Measurements from ENCODE around the gene IL11.
A peak's percentile ranks its signal among the peaks of the same experiment; 100 is the strongest.

IL11 gene

GRCh38 chr19:55384131-55384919 lies 14.1 kb upstream of the IL11 start, which contains the start of gene TMEM238:
TSS of gene TMEM238 (minus strand) at chr19:55384292. CDS start at chr19:55384259, 33 bp downstream.
- H3K9me3 ChIP-seq (ENCODE audit: control insufficient read depth, low read length): no peaks in the 10 kb centered on the region
- H3K27ac ChIP-seq (ENCODE audit: insufficient read depth, low read length, poor library complexity, severe bottlenecking): peak within 1 kb of the TSS; percentile 91
- H3K36me3 ChIP-seq (ENCODE audit: control insufficient read depth, insufficient read depth, low read length): peaks cover 26% of the 10 kb centered on the region
- peak in 2 of 3 donors; percentile 20 to 25 for DNase-seq
- H3K27me3 ChIP-seq (replicated peaks; ENCODE audit: control insufficient read depth, insufficient read depth, low read length, poor library complexity, severe bottlenecking): no peaks in the 10 kb centered on the region
- peaks cover 47% of the 10 kb centered on the region for H3K4me1 ChIP-seq (ENCODE audit: control insufficient read depth, insufficient read depth, low read length, poor library complexity, severe bottlenecking)
- H3K4me3 ChIP-seq (ENCODE audit: insufficient read depth, low read depth, low read length, poor library complexity, severe bottlenecking): peak within 1 kb of the TSS; percentile 79

- H3K4me1 ChIP-seq (ENCODE audit: control insufficient read depth, insufficient read depth, low read length, poor library complexity, severe bottlenecking): peaks cover 43% of the 10 kb centered on the region
- DNase-seq: peak in 2 of 3 donors; percentile 13 to 21
- no peaks in the 10 kb centered on the region for H3K9me3 ChIP-seq (ENCODE audit: control insufficient read depth, low read length)
- peak overlapping the region; percentile 12 for H3K27ac ChIP-seq (ENCODE audit: insufficient read depth, low read length, poor library complexity, severe bottlenecking)
- peak overlapping the region; percentile 27 for H3K4me3 ChIP-seq (ENCODE audit: insufficient read depth, low read depth, low read length, poor library complexity, severe bottlenecking)
- no peaks in the 10 kb centered on the region for H3K27me3 ChIP-seq (replicated peaks; ENCODE audit: control insufficient read depth, insufficient read depth, low read length, poor library complexity, severe bottlenecking)
- H3K36me3 ChIP-seq (ENCODE audit: control insufficient read depth, insufficient read depth, low read length): peaks cover 18% of the 10 kb centered on the region
Measured at GRCh38 chr19:55383279-55384130, 13.2 kb upstream of the IL11 start.

- DNase-seq: no peak
- H3K4me1 ChIP-seq (ENCODE audit: control insufficient read depth, insufficient read depth, low read length, poor library complexity, severe bottlenecking): peaks cover 35% of the 10 kb centered on the region
- H3K4me3 ChIP-seq (ENCODE audit: insufficient read depth, low read depth, low read length, poor library complexity, severe bottlenecking): no peak overlapping the region
- no peaks in the 10 kb centered on the region for H3K9me3 ChIP-seq (ENCODE audit: control insufficient read depth, low read length)
- H3K27ac ChIP-seq (ENCODE audit: insufficient read depth, low read length, poor library complexity, severe bottlenecking): no peak overlapping the region
- no peaks in the 10 kb centered on the region for H3K27me3 ChIP-seq (replicated peaks; ENCODE audit: control insufficient read depth, insufficient read depth, low read length, poor library complexity, severe bottlenecking)
- H3K36me3 ChIP-seq (ENCODE audit: control insufficient read depth, insufficient read depth, low read length): peaks cover 9% of the 10 kb centered on the region
Measured at GRCh38 chr19:55382522-55383054, 12.3 kb upstream of the IL11 start.

GRCh38 chr19:55382013-55382412 lies 11.8 kb upstream of the IL11 start:
- Histone ChIP-seq H3K4me1 (ENCODE audit: control insufficient read depth, insufficient read depth, low read length, poor library complexity, severe bottlenecking) (peaks cover 29% of the 10 kb centered on the region), H3K9me3 (ENCODE audit: control insufficient read depth, low read length) (no peaks in the 10 kb centered on the region)
- no peak for DNase-seq

GRCh38 chr19:55379174-55379573 lies 8.9 kb upstream of the IL11 start:
- peaks cover 13% of the 10 kb centered on the region for H3K27me3 ChIP-seq (replicated peaks; ENCODE audit: control insufficient read depth, insufficient read depth, low read length, poor library complexity, severe bottlenecking)

More at GRCh38 chr19:55382013-55382412, 11.8 kb upstream of the IL11 start:
- H3K27me3 ChIP-seq (replicated peaks; ENCODE audit: control insufficient read depth, insufficient read depth, low read length, poor library complexity, severe bottlenecking): no peaks in the 10 kb centered on the region
- peaks cover 3% of the 10 kb centered on the region for H3K36me3 ChIP-seq (ENCODE audit: control insufficient read depth, insufficient read depth, low read length)
- H3K27ac ChIP-seq (ENCODE audit: insufficient read depth, low read length, poor library complexity, severe bottlenecking): no peak overlapping the region
- H3K4me3 ChIP-seq (ENCODE audit: insufficient read depth, low read depth, low read length, poor library complexity, severe bottlenecking): no peak overlapping the region

GRCh38 chr19:55377356-55378131 lies 7.3 kb upstream of the IL11 start:
- no peak overlapping the region for H3K27ac ChIP-seq (ENCODE audit: insufficient read depth, low read length, poor library complexity, severe bottlenecking)
- no peaks in the 10 kb centered on the region for H3K4me1 ChIP-seq (ENCODE audit: control insufficient read depth, insufficient read depth, low read length, poor library complexity, severe bottlenecking)
- H3K9me3 ChIP-seq (ENCODE audit: control insufficient read depth, low read length): no peaks in the 10 kb centered on the region
- H3K27me3 ChIP-seq (replicated peaks; ENCODE audit: control insufficient read depth, insufficient read depth, low read length, poor library complexity, severe bottlenecking): peaks cover 29% of the 10 kb centered on the region
- no peaks in the 10 kb centered on the region for H3K36me3 ChIP-seq (ENCODE audit: control insufficient read depth, insufficient read depth, low read length)
- no peak for DNase-seq
- no peak overlapping the region for H3K4me3 ChIP-seq (ENCODE audit: insufficient read depth, low read depth, low read length, poor library complexity, severe bottlenecking)

More at GRCh38 chr19:55379174-55379573, 8.9 kb upstream of the IL11 start:
- Histone ChIP-seq H3K9me3 (ENCODE audit: control insufficient read depth, low read length) (no peaks in the 10 kb centered on the region), H3K4me1 (ENCODE audit: control insufficient read depth, insufficient read depth, low read length, poor library complexity, severe bottlenecking) (peaks cover 9% of the 10 kb centered on the region), H3K4me3 (ENCODE audit: insufficient read depth, low read depth, low read length, poor library complexity, severe bottlenecking) (no peak overlapping the region), H3K27ac (ENCODE audit: insufficient read depth, low read length, poor library complexity, severe bottlenecking) (no peak overlapping the region), H3K36me3 (ENCODE audit: control insufficient read depth, insufficient read depth, low read length) (no peaks in the 10 kb centered on the region)
- no peak for DNase-seq

- Histone ChIP-seq H3K36me3 (ENCODE audit: control insufficient read depth, insufficient read depth, low read length) (no peaks in the 10 kb centered on the region), H3K4me3 (ENCODE audit: insufficient read depth, low read depth, low read length, poor library complexity, severe bottlenecking) (no peak within 1 kb of the TSS), H3K9me3 (ENCODE audit: control insufficient read depth, low read length) (no peaks in the 10 kb centered on the region), H3K27ac (ENCODE audit: insufficient read depth, low read length, poor library complexity, severe bottlenecking) (no peak within 1 kb of the TSS), H3K4me1 (ENCODE audit: control insufficient read depth, insufficient read depth, low read length, poor library complexity, severe bottlenecking) (no peaks in the 10 kb centered on the region), H3K27me3 (replicated peaks; ENCODE audit: control insufficient read depth, insufficient read depth, low read length, poor library complexity, severe bottlenecking) (peaks cover 38% of the 10 kb centered on the region)
- no peak for DNase-seq
Measured at GRCh38 chr19:55376241-55376933, 6.1 kb upstream of the IL11 start, which contains the start of gene TMEM190. TSS of gene TMEM190 (plus strand) at chr19:55376826. CDS start at chr19:55376854, 28 bp downstream.

- Histone ChIP-seq H3K27ac (ENCODE audit: insufficient read depth, low read length, poor library complexity, severe bottlenecking) (no peak overlapping the region), H3K4me1 (ENCODE audit: control insufficient read depth, insufficient read depth, low read length, poor library complexity, severe bottlenecking) (peaks cover 9% of the 10 kb centered on the region), H3K9me3 (ENCODE audit: control insufficient read depth, low read length) (no peaks in the 10 kb centered on the region), H3K27me3 (replicated peaks; ENCODE audit: control insufficient read depth, insufficient read depth, low read length, poor library complexity, severe bottlenecking) (peaks cover 54% of the 10 kb centered on the region), H3K4me3 (ENCODE audit: insufficient read depth, low read depth, low read length, poor library complexity, severe bottlenecking) (no peak overlapping the region), H3K36me3 (ENCODE audit: control insufficient read depth, insufficient read depth, low read length) (no peaks in the 10 kb centered on the region)
- DNase-seq: no peak
Measured at GRCh38 chr19:55373993-55374757, 3.9 kb upstream of the IL11 start.
